ENCODE data around the gene HS3ST3B1.

Gene HS3ST3B1

GRCh38 chr17:14300575-14301278, at the start of gene HS3ST3B1:
Gene HS3ST3B1, plus strand, starts transcription at chr17:14301081. Its CDS starts 438 bp downstream, at chr17:14301519.
- DNase-seq = peak; percentile 100

GRCh38 chr17:14261406-14261805, 39.5 kb upstream of the HS3ST3B1 start:
- no peak for DNase-seq

- DNase-seq = peak; percentile 7
Measured at GRCh38 chr17:14268264-14268663, 32.6 kb upstream of the HS3ST3B1 start.

- no peak for DNase-seq
Measured at GRCh38 chr17:14269473-14269872, 31.4 kb upstream of the HS3ST3B1 start.

DNA sequence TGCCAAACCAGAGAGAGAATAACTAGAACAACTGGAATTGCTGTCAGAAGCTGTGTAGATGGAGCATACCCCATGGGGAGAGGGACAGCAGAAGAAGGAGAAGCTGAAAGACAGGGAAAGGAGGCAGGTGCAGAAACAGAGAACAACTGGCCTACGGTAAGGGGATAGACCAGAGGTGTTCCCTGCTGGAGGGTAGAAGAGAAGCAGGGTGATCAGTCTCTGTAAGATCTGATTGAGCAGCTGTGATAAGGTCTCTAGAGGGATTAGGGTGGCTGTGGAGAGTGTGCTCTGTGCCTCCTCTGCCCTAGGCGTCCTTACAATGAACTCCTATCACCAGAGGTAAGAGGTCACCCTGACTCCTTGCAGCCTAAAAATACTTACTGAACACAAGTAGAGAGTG, 30.4 kb upstream of the HS3ST3B1 start:
- no peak for DNase-seq

DNA sequence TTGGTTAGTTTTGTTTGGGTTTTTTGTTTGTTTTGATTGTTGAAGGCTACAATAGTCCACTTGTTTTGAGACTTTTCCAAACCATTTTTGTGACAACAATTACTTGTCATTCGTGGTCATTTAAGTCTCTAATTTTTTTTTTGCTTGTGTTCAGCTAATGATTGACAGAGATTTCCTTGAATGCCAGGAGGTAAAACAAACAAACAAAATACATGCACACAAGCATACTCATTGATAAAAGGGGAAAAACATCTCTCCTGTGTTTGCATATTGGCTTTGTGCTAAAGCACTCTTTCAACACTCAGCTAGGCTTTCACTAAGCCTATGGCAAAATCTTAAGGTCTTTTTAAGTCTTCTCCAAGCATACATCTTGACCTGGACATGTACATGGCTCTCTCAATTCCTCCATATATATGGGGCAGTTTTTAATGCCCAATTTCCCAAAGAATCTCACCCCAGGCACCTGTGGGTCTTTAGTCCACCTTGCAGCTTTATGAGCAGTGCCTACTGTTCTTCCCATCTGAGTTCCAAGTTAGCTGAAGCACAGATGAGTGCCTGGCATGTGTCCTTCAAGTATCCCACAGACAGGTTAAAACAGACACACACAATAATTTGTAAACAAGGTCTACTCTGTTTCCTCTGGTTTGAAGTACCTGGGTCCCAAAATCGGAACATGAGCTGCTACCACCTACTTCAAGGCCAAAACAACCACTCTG, 24.2 kb upstream of the HS3ST3B1 start:
- DNase-seq = no peak

DNA sequence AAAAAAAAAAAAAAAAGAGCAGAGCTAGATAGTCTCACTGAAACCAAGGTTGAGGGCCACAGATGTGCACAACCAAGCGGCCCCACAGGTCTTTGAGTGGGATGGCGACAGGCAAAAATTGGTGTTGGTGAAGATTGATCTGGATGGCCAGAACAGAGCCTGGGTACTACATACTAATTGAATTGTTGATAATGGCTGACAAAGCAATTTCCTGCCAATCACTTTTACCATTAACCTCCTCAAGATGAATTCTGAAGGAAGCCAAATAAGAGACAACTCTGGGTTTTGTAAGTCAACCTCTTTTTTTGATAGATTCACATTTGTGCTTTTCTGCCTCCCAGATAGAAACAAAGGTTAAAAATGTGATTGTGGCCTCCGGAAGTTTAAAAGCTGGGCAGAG, 19.4 kb upstream of the HS3ST3B1 start:
- DNase-seq = no peak

DNA sequence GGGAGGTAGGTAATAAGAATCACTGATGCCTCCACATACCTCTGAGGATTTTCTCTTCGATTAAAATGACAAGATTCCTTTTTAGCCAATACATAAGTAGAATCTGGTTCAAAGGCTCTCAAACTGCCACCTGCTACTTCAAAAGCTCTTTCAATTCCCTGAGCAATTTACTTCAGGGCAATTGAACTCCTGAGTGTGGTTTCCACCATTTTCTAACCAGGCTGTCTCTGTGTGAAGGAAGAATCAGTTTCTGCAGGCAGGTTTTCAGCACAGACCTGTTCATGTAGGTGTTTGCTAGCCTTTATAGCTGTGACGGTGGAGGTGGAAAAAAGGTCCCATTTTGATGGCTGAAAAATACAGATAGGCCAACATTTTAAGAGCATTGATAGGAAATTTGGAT, 18.2 kb upstream of the HS3ST3B1 start:
- no peak for DNase-seq

GRCh38 chr17:14289162-14289561, 11.7 kb upstream of the HS3ST3B1 start:
- DNase-seq = no peak

GRCh38 chr17:14294876-14295275, 6.0 kb upstream of the HS3ST3B1 start:
- no peak for DNase-seq

DNA sequence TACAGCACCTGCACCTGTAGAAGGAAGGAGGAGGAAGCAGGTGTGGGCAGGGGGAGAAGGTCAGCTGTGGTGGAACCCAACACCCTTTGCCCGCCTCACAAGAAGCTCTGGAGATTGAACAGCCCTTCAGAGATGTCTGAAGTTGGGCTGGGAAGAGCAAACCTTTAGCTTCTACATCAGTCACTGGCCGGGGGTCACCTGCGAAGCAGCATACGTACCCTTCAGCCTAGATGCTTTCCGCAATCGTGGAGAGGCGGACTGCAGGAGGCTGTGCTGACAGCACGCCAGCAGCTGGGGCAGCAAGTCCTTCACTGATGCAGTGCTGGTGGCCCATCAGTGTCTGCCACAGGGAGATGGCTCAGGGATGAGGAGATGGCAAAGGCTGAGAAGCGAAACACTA, 5.2 kb upstream of the HS3ST3B1 start:
- no peak for DNase-seq

- DNase-seq = no peak
Measured at GRCh38 chr17:14296166-14296910, 4.5 kb upstream of the HS3ST3B1 start.

GRCh38 chr17:14297161-14297851, 3.6 kb upstream of the HS3ST3B1 start:
- peak; percentile 62 for DNase-seq

GRCh38 chr17:14298221-14298946, 2.5 kb upstream of the HS3ST3B1 start:
- DNase-seq = no peak

DNA sequence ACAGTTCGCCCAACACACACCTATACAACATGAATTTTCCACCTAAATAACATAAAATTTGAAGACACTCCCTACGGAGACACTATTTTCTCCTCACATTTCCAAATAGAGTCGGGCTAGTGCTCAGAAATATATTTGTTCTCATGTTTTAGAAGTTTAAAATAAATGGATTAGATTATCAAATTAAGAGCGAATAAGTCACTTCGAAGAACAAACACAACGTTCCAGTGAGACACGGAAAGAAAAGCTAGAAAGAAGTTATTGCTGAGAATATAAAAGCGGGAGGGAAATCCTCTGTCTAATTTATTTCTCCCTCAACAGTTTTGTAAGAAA, 2.0 kb upstream of the HS3ST3B1 start:
- DNase-seq = no peak

GRCh38 chr17:14299280-14300141, 1.4 kb upstream of the HS3ST3B1 start:
- DNase-seq = peak; percentile 40

DNA sequence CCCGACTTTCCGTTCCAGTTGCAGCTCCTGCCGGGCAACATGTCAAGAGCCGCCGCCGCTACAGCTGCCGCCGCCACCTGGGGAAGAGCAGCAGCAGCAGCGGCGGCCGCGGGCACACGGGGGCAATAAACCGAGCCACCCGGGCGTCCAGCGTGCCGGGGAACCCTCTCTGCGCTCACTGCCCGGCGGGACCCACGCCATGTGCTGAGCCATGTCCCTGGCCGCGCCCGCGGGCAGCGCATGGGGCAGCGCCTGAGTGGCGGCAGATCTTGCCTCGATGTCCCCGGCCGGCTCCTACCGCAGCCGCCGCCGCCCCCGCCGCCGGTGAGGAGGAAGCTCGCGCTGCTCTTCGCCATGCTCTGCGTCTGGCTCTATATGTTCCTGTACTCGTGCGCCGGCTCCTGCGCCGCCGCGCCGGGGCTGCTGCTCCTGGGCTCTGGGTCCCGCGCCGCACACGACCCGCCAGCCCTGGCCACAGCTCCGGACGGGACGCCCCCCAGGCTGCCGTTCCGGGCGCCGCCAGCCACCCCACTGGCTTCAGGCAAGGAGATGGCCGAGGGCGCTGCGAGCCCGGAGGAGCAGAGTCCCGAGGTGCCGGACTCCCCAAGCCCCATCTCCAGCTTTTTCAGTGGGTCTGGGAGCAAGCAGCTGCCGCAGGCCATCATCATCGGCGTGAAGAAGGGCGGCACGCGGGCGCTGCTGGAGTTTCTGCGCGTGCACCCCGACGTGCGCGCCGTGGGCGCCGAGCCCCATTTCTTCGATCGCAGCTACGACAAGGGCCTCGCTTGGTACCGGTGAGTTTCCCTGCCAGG, 604 bp downstream of the HS3ST3B1 start:
- DNase-seq = peak; percentile 36

- DNase-seq = peak; percentile 75
Measured at GRCh38 chr17:14302091-14302430, 1.2 kb downstream of the HS3ST3B1 start.

- DNase-seq = peak; percentile 90
Measured at GRCh38 chr17:14302431-14303099, 1.7 kb downstream of the HS3ST3B1 start.
